ENCODE results near the gene PPM1J. TPM values are rescaled to one million over a fixed set of nuclear protein-coding genes. Genes with fewer than 3 reads are reported as not detected.

The PPM1J gene
- total and polyA plus RNA-seq, 9 of the 15 experiments (the other 6 are each of a cell fraction or from before 2014, with no cell fraction given), result 0.25 to 10.5 (median 4.2) TPM

DNA sequence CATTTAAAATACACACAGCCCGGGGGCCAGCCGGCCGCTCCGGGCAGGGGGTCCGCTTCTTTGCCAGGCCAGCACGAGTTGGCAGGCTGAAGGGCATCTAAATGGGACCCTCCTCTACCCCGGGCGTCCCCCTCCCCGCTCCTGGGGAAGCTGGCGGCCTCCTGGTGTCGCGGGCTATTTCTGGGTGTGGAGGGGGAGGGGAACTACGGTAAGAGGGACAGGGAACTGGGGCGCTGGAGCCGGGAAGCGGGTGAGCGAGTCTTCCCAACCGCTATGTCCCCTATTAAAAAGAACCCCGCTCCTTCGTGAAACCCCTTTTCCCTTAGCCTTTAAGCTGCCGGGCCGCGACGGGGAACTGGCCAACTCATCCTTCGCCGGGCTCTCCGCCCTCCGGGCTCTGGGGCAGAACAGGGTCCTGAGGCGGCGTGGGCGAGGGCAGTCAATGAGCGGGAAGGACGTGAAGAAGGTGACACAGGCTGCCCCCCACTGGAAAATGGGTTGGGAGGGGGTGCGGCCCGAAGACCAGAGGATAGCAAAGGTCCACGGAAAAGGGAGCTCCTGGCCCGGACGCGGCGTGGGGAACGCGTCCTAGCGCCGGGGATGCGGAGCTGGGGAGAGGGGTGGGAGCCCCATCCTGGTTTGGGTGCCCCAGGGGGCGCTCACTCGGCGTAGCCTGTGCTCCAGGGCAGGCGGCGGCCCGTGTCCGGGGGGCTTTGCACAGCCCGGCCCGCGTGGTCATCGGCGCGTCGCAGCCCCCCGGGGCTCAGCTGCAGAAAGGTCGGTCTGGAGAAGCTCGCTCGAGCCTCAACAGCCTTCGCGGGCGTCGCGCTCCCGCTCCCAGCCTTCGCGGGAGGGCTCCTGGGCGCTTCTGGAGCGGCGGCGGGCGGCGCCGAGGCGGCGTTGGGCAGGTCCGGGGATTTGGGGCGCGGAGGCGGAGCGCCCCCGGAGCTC is 544 bp downstream of the PPM1J start (continued):
- TF ChIP-seq CBFA2T2 (conservative IDR thresholded peaks at IDR 0.05) (no peak), TGIF2 (CRISPR knock-in tag; IDR thresholded peaks at IDR 0.05) (no peak), POLR2A (conservative IDR thresholded peaks at IDR 0.05) (no peak), PHF8 (IDR thresholded peaks at IDR 0.05; ENCODE audit: borderline replicate concordance, low read length) (peak; percentile 49; the same call in 1 of the 2 replicates), MCM2 (IDR thresholded peaks at IDR 0.05; ENCODE audit: low read depth) (no peak), ZNF347 (CRISPR knock-in tag; IDR thresholded peaks at IDR 0.05; ENCODE audit: low read depth) (no peak), PYGO2 (tag; IDR thresholded peaks at IDR 0.05) (no peak), ARID1B (IDR thresholded peaks at IDR 0.05) (no peak), RBM34 (IDR thresholded peaks at IDR 0.05; ENCODE audit: borderline replicate concordance, insufficient read depth, low read length) (0 out of 2 replicates have a peak, but pooled peaks have one; percentile 56), KLF16 (IDR thresholded peaks at IDR 0.05) (no peak), PML (IDR thresholded peaks at IDR 0.05; ENCODE audit: low read length) (no peak), HIVEP1 (CRISPR knock-in tag; IDR thresholded peaks at IDR 0.05) (no peak)
- TF ChIP-seq, protein P1, sequence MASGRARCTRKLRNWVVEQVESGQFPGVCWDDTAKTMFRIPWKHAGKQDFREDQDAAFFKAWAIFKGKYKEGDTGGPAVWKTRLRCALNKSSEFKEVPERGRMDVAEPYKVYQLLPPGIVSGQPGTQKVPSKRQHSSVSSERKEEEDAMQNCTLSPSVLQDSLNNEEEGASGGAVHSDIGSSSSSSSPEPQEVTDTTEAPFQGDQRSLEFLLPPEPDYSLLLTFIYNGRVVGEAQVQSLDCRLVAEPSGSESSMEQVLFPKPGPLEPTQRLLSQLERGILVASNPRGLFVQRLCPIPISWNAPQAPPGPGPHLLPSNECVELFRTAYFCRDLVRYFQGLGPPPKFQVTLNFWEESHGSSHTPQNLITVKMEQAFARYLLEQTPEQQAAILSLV (tag; IDR thresholded peaks at IDR 0.05), result no peak
- TF ChIP-seq, protein P2, sequence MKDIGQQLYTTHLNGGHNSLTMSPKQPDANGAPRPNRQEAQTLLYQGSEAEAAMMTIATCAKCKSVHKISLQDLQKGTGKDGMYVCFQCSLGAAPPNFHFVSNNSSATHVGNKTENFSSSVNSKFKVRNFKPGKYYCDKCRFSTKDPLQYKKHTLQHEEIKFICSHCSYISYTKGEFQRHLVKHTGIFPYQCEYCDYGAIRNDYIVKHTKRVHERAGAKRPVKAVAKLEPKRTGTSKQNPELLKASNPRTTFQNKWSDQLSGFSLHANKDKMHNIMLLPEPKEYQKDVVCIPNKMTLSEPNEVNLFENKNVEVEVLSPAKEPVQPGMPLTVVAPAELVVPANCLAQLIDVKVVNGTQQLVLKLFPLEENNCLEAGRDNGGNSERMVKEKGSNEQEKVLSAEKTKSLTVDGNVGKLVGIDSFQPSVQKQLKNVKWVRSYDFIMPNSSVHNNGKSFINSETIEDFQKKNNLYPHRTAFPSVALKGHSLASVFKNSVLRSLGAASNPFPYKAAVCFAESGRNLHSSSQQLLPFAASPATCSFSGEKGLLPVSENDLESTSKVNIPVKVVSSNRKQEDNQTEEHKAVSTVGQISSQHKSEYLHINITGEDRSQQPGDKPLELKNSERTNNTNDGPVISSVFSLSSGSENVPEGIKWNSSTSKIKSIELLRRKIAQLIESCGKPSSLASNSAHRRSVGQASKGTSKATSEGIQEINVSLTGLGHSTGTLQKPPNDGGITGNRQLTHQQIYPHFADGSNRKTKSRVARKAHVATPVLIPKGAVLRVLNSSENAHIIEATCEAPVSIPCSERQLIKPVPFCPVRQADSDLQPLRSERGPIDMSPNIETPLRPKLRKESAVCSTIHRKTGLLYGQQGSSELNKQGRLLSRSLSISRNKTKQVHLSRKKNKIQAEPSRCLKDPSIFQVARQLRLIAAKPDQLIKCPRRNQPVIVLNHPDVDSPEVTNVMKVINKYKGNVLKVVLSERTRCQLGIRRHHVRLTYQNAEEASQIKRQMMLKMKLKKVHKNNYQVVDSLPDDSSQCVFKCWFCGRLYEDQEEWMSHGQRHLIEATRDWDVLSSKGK (CRISPR knock-in tag; IDR thresholded peaks at IDR 0.05), result no peak
- TF ChIP-seq, protein P3, sequence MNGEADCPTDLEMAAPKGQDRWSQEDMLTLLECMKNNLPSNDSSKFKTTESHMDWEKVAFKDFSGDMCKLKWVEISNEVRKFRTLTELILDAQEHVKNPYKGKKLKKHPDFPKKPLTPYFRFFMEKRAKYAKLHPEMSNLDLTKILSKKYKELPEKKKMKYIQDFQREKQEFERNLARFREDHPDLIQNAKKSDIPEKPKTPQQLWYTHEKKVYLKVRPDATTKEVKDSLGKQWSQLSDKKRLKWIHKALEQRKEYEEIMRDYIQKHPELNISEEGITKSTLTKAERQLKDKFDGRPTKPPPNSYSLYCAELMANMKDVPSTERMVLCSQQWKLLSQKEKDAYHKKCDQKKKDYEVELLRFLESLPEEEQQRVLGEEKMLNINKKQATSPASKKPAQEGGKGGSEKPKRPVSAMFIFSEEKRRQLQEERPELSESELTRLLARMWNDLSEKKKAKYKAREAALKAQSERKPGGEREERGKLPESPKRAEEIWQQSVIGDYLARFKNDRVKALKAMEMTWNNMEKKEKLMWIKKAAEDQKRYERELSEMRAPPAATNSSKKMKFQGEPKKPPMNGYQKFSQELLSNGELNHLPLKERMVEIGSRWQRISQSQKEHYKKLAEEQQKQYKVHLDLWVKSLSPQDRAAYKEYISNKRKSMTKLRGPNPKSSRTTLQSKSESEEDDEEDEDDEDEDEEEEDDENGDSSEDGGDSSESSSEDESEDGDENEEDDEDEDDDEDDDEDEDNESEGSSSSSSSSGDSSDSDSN (IDR thresholded peaks at IDR 0.05; ENCODE audit: borderline replicate concordance in 1 of 2, low read depth in 2 of 2, low read length in 2 of 2), result 0 out of 4 replicates have a peak, but pooled peaks have one; percentile 25 to 66
- TF ChIP-seq, protein P4, sequence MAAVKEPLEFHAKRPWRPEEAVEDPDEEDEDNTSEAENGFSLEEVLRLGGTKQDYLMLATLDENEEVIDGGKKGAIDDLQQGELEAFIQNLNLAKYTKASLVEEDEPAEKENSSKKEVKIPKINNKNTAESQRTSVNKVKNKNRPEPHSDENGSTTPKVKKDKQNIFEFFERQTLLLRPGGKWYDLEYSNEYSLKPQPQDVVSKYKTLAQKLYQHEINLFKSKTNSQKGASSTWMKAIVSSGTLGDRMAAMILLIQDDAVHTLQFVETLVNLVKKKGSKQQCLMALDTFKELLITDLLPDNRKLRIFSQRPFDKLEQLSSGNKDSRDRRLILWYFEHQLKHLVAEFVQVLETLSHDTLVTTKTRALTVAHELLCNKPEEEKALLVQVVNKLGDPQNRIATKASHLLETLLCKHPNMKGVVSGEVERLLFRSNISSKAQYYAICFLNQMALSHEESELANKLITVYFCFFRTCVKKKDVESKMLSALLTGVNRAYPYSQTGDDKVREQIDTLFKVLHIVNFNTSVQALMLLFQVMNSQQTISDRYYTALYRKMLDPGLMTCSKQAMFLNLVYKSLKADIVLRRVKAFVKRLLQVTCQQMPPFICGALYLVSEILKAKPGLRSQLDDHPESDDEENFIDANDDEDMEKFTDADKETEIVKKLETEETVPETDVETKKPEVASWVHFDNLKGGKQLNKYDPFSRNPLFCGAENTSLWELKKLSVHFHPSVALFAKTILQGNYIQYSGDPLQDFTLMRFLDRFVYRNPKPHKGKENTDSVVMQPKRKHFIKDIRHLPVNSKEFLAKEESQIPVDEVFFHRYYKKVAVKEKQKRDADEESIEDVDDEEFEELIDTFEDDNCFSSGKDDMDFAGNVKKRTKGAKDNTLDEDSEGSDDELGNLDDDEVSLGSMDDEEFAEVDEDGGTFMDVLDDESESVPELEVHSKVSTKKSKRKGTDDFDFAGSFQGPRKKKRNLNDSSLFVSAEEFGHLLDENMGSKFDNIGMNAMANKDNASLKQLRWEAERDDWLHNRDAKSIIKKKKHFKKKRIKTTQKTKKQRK (IDR thresholded peaks at IDR 0.05; ENCODE audit: borderline replicate concordance, low read depth, low read length), result no peak
